GM12873 (cell line): ENCODE measurements around the gene SLC66A3.

Experiments used
- CTCF ChIP-seq: IDR thresholded peaks from 2 replicates; pipeline ENCODE4 v1.5.1; 2012; ENCODE audit warnings: low read depth, mild to moderate bottlenecking, moderate library complexity, low read length, control low read depth; ENCODE audit not compliant: insufficient read depth; ENCODE audit errors: missing control alignments

The SLC66A3 gene

GRCh38 chr2:11122380-11122779 lies 32.9 kb upstream of the SLC66A3 start:
- no peak for TF ChIP-seq CTCF

DNA sequence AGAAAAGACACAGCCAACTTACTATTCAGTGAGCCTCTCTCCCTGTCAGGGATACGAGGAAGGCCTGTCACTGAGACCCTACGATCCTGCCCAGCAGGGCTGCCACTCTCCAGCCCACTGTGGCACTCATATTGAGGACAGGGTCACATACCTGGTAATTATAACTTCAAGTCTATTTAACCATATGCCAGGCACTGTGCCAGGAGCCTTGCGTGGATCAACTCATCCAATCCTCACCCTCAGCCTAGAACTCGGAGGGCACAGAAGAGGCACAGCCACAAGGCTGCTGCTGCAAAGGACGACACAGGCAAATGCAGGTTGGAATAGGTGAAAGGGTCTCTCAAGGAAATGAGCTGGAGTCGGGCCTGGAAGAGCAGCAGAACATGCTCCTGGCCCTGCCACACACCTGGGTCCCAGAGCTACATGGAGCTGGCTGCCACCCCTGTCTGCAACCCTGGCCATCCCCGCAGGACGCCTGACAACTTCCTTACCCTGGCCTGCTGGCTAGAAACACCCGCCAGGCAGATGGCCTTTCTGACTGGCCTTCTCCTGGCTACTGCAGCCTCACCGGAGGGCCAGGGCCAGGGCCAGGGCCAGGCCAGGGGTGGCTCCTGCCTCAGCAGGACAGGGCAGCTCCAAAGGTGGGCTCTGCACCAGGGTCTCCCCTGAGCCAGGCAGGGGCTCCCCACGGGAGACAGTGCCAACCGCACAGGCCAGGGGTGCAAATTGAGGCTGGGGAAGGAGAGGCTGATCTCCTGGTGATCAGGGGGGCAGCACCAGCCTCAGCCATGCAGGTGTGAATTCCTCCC lies 32.1 kb upstream of the SLC66A3 start:
- TF ChIP-seq CTCF, result no peak

- peak; percentile 92 for TF ChIP-seq CTCF
Observed at GRCh38 chr2:11123856-11124759, 31.2 kb upstream of the SLC66A3 start.

GRCh38 chr2:11124760-11125068 lies 30.6 kb upstream of the SLC66A3 start:
- no peak for TF ChIP-seq CTCF

DNA sequence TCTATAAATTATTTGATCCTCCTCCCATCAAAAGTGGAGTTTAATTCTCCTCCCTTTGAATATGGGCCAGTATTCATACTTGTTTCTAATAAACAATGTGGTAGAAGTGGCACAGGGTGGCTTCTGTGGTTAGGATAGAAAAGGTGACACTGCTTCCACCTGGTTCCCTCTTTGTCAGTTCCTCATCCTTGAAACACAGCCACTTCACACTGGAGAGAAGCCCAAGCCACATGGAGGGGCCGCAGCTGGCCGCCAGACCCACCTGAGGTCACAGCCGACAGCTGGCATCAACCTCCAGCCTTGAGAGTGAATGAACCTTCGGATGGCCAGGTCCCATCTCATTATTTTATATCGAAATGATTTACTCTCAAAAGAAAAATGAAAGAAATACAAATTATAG lies 27.5 kb upstream of the SLC66A3 start:
- TF ChIP-seq CTCF, result no peak

GRCh38 chr2:11128243-11128951 lies 26.9 kb upstream of the SLC66A3 start:
- TF ChIP-seq CTCF, result no peak
